HEK293 (cell line): Measurements from ENCODE around the gene CSPG4.
A peak's percentile ranks its signal among the peaks of the same experiment; 100 is the strongest.

Experiments used
- CTCF ChIA-PET: fragments of 350-600 bp; formaldehyde crosslinking; extraction: SDS; loops from one replicate; lab custom pipeline; 2021; ENCODE audit warnings: antibody characterized with exemption; lab: Yijun Ruan, JAX
- POLR2A ChIA-PET: fragments of 300-600 bp; formaldehyde crosslinking; extraction: SDS; loops from one replicate; lab custom pipeline; 2020; ENCODE audit warnings: antibody characterized with exemption, inconsistent platforms; lab: Yijun Ruan, JAX
- H3K27ac ChIP-seq: fragments of 200-500 bp; sonication (Bioruptor generic); 2 replicates; pipeline ENCODE4 v1.5.1; 2014; ENCODE audit warnings: low read depth, low read length, control low read depth, inconsistent platforms; ENCODE audit errors: extremely low read depth
- H3K36me3 ChIP-seq, 2 experiments: fragments of 200-500 bp in 1 of 2; sonication (Bioruptor generic) in 1 of 2; 1 replicate in 1 of 2; 2 replicates in 1 of 2; pipeline ENCODE4 v1.5.1; 2014 to 2017; ENCODE audit warnings: inconsistent platforms in 2 of 2, low read length in 2 of 2; ENCODE audit not compliant: control insufficient read depth in 2 of 2, insufficient read depth in 1 of 2
- H3K4me1 ChIP-seq: fragments of 200-500 bp; sonication (Bioruptor generic); 2 replicates; pipeline ENCODE4 v1.5.1; 2014; ENCODE audit warnings: mild to moderate bottlenecking, low read length, inconsistent platforms; ENCODE audit not compliant: control insufficient read depth, insufficient read depth
- H3K4me3 ChIP-seq: 2 replicates; pipeline ENCODE4 v1.5.1; 2011; ENCODE audit warnings: low read depth, mild to moderate bottlenecking, control low read depth, low read length, moderate library complexity
- H3K9me3 ChIP-seq: fragments of 200-500 bp; sonication (Bioruptor generic); 2 replicates; pipeline ENCODE4 v1.5.1; 2014; ENCODE audit warnings: low read depth, low read length, inconsistent platforms; ENCODE audit not compliant: control insufficient read depth, insufficient read depth
- BCL11B ChIP-seq: fragments of 450-650 bp; formaldehyde crosslinking; IDR thresholded peaks from 2 replicates; pipeline ENCODE4 v1.5.1; 2016; ENCODE audit warnings: low read depth, missing biosample characterization, missing genetic modification characterization
- GLIS2 ChIP-seq: fragments of 450-650 bp; formaldehyde crosslinking; IDR thresholded peaks from 2 replicates; pipeline ENCODE4 v1.5.1; 2016; ENCODE audit warnings: missing biosample characterization, missing genetic modification characterization
- IKZF3 ChIP-seq: fragments of 450-650 bp; IDR thresholded peaks from 2 replicates; pipeline ENCODE4 v1.5.0; 2018; ENCODE audit warnings: missing biosample characterization, mild to moderate bottlenecking, missing genetic modification characterization, moderate library complexity
- KLF16 ChIP-seq: fragments of 450-650 bp; formaldehyde crosslinking; IDR thresholded peaks from 2 replicates; pipeline ENCODE4 v1.5.1; 2017; ENCODE audit warnings: missing biosample characterization, missing genetic modification characterization
- OSR2 ChIP-seq: fragments of 450-650 bp; formaldehyde crosslinking; IDR thresholded peaks from 2 replicates; pipeline ENCODE4 v1.5.1; 2016; ENCODE audit warnings: missing biosample characterization, missing genetic modification characterization
- SP7 ChIP-seq: fragments of 450-650 bp; formaldehyde crosslinking; IDR thresholded peaks from 2 replicates; pipeline ENCODE4 v1.5.1; 2016; ENCODE audit warnings: missing biosample characterization, missing genetic modification characterization
- ZIC2 ChIP-seq: fragments of 450-650 bp; formaldehyde crosslinking; IDR thresholded peaks from 2 replicates; pipeline ENCODE4 v1.5.1; 2016; ENCODE audit warnings: missing biosample characterization, missing genetic modification characterization
- ZNF274 ChIP-seq, 2 experiments: fragments of 200-500 bp in 1 of 2; fragments of 450-650 bp in 1 of 2; sonication (Bioruptor generic) in 1 of 2; formaldehyde crosslinking in 1 of 2; IDR thresholded peaks; 2 replicates each; pipeline versions ENCODE4 v1.5.1 to v1.6.1; 2014 to 2016; ENCODE audit warnings: borderline replicate concordance in 1 of 2, inconsistent platforms in 1 of 2, low read length in 1 of 2, missing biosample characterization in 1 of 2, missing genetic modification characterization in 1 of 2
- ZNF335 ChIP-seq: fragments of 450-650 bp; formaldehyde crosslinking; conservative IDR thresholded peaks from 2 replicates; pipeline ENCODE4 v1.5.1; 2016; ENCODE audit warnings: missing biosample characterization, missing genetic modification characterization
- ZNF350 ChIP-seq: fragments of 450-650 bp; formaldehyde crosslinking; IDR thresholded peaks from 2 replicates; pipeline ENCODE4 v1.5.0; 2017; ENCODE audit warnings: missing biosample characterization, mild to moderate bottlenecking, missing genetic modification characterization
- ZNF423 ChIP-seq: fragments of 450-650 bp; formaldehyde crosslinking; IDR thresholded peaks from 2 replicates; pipeline ENCODE4 v1.5.1; 2016; ENCODE audit warnings: missing biosample characterization, missing genetic modification characterization
- ZNF518A ChIP-seq: fragments of 450-650 bp; formaldehyde crosslinking; conservative IDR thresholded peaks from 2 replicates; pipeline ENCODE4 v1.5.1; 2016; ENCODE audit warnings: low read depth, missing biosample characterization, missing genetic modification characterization
- ZNF558 ChIP-seq: fragments of 450-650 bp; formaldehyde crosslinking; IDR thresholded peaks from 2 replicates; pipeline ENCODE4 v1.5.1; 2016; ENCODE audit warnings: missing biosample characterization, missing genetic modification characterization
- ZNF585B ChIP-seq: fragments of 450-650 bp; formaldehyde crosslinking; IDR thresholded peaks from 2 replicates; pipeline ENCODE4 v1.5.1; 2016; ENCODE audit warnings: missing biosample characterization, missing genetic modification characterization
- ZNF664 ChIP-seq: fragments of 450-650 bp; formaldehyde crosslinking; IDR thresholded peaks from 2 replicates; pipeline ENCODE4 v1.5.1; 2016; ENCODE audit warnings: missing biosample characterization, missing genetic modification characterization
- ZNF677 ChIP-seq: fragments of 450-650 bp; IDR thresholded peaks from 2 replicates; pipeline ENCODE4 v1.5.0; 2018; ENCODE audit warnings: missing biosample characterization, mild to moderate bottlenecking, missing genetic modification characterization, moderate library complexity
- ZNF776 ChIP-seq: fragments of 450-650 bp; formaldehyde crosslinking; IDR thresholded peaks from 2 replicates; pipeline ENCODE4 v1.5.0; 2017; ENCODE audit warnings: missing biosample characterization, missing genetic modification characterization, borderline replicate concordance

Gene CSPG4

GRCh38 chr15:75674366-75674765 is 38.3 kb downstream of the CSPG4 start:
- TF ChIP-seq ZNF335 (tag by site-specific recombination): no peak
- TF ChIP-seq OSR2 (tag by site-specific recombination): no peak
- TF ChIP-seq ZNF350 (tag by site-specific recombination): no peak
- TF ChIP-seq ZNF558: no peak
- TF ChIP-seq KLF16 (tag by site-specific recombination): no peak
- TF ChIP-seq GLIS2 (tag by site-specific recombination): peak; percentile 56
- TF ChIP-seq, all 188 proteins: peak for 1
- Histone ChIP-seq H3K9me3 (no peaks in the 10 kb centered on the region), H3K36me3 (no peaks in the 10 kb centered on the region), H3K27ac (no peak overlapping the region), H3K4me1 (peaks cover 10% of the 10 kb centered on the region), H3K4me3 (no peak overlapping the region)
- POLR2A ChIA-PET: interaction anchor here (3.7 kb wide), 1 partner anchor 35 kb away, joined by 36 read pairs; the partner anchor contains the start of gene IMP3
- CTCF ChIA-PET: interaction anchor here (0.8 to 3.3 kb wide), 2 partner anchors 34 to 307 kb away, joined by 3 to 14 read pairs; partner anchors contain the start of gene MAN2C1

GRCh38 chr15:75673426-75674235 is 39.0 kb downstream of the CSPG4 start:
- Histone ChIP-seq H3K36me3 (no peaks in the 10 kb centered on the region), H3K4me1 (peaks cover 10% of the 10 kb centered on the region), H3K27ac (peak overlapping the region; percentile 36; the same call in 1 of the 2 replicates), H3K9me3 (no peaks in the 10 kb centered on the region), H3K4me3 (no peak overlapping the region)
- CTCF ChIA-PET: interaction anchor here (0.6 to 1.6 kb wide), 6 partner anchors 8 to 305 kb away, joined by 3 to 19 read pairs (median 4); partner anchors contain the start of genes IMP3, MAN2C1 and SNX33
- 0 out of 2 replicates have a peak, but pooled peaks have one; percentile 37 for TF ChIP-seq ZNF423 (tag by site-specific recombination)
- peak; percentile 91 for TF ChIP-seq ZIC2 (tag by site-specific recombination)
- no peak for TF ChIP-seq BCL11B (tag by site-specific recombination)
- TF ChIP-seq SP7 (tag by site-specific recombination): no peak
- no peak for TF ChIP-seq ZNF677 (tag by site-specific recombination)
- TF ChIP-seq ZNF274 (IDR thresholded peaks at IDR 0.05; ENCODE audit: low read length): no peak
- no peak for TF ChIP-seq ZNF274 (tag by site-specific recombination; IDR thresholded peaks at IDR 0.05; ENCODE audit: borderline replicate concordance)
- TF ChIP-seq IKZF3 (tag by site-specific recombination): no peak
- no peak for TF ChIP-seq ZNF664
- no peak for TF ChIP-seq ZNF585B (tag by site-specific recombination)
- TF ChIP-seq ZNF518A: no peak
- TF ChIP-seq ZNF776 (tag by site-specific recombination): no peak
- POLR2A ChIA-PET: interaction anchor here (1.1 to 3.7 kb wide), 8 partner anchors 9 to 305 kb away, joined by 3 to 36 read pairs (median 8); partner anchors contain the start of genes IMP3, MAN2C1, SIN3A and SNX33
